Measurements from ENCODE around the gene KRTAP12-3.
"Not testable (repeated sequence)": the region's sequence is repeated elsewhere in the genome, so short reads cannot be mapped to it uniquely, and the experiment has no call there.

The KRTAP12-3 gene

GRCh38 chr21:44627831-44628233, 29.9 kb upstream of the KRTAP12-3 start:
- not testable (repeated sequence) for DNase-seq

- DNase-seq, result no peak
Observed at GRCh38 chr21:44628707-44629391, 28.9 kb upstream of the KRTAP12-3 start.

GRCh38 chr21:44630440-44630839, 27.3 kb upstream of the KRTAP12-3 start:
- no peak for DNase-seq

- DNase-seq, result no peak
Observed at GRCh38 chr21:44632067-44632466, 25.7 kb upstream of the KRTAP12-3 start.

- DNase-seq, result no peak
Observed at GRCh38 chr21:44636209-44637017, 21.3 kb upstream of the KRTAP12-3 start.

GRCh38 chr21:44637018-44637850, 20.5 kb upstream of the KRTAP12-3 start, which contains the start of gene KRTAP10-10:
Gene KRTAP10-10 (plus strand): TSS chr21:44637356. CDS start chr21:44637418, 62 bp downstream.
- DNase-seq, result no peak

GRCh38 chr21:44637851-44638348, 19.8 kb upstream of the KRTAP12-3 start:
- not testable (repeated sequence) for DNase-seq

- not testable (repeated sequence) for DNase-seq
Observed at GRCh38 chr21:44638506-44639330, 19.0 kb upstream of the KRTAP12-3 start.

- no peak for DNase-seq
Observed at GRCh38 chr21:44639331-44639655, 18.4 kb upstream of the KRTAP12-3 start.

GRCh38 chr21:44640761-44641160, 17.0 kb upstream of the KRTAP12-3 start:
- no peak for DNase-seq

GRCh38 chr21:44643741-44644310, 13.9 kb upstream of the KRTAP12-3 start:
- DNase-seq, result no peak

GRCh38 chr21:44644878-44645277, 12.9 kb upstream of the KRTAP12-3 start:
- no peak for DNase-seq

GRCh38 chr21:44646366-44647221, 11.1 kb upstream of the KRTAP12-3 start, which contains the start of gene KRTAP10-11:
Gene KRTAP10-11 (plus strand): TSS chr21:44646414. CDS start chr21:44646459, 45 bp downstream.
- DNase-seq, result not testable (repeated sequence)

- no peak for DNase-seq
Observed at GRCh38 chr21:44647222-44647552, 10.5 kb upstream of the KRTAP12-3 start.

GRCh38 chr21:44648557-44649311, 9.0 kb upstream of the KRTAP12-3 start:
- DNase-seq, result no peak

GRCh38 chr21:44649521-44650100, 8.1 kb upstream of the KRTAP12-3 start:
- no peak for DNase-seq

- no peak for DNase-seq
Observed at GRCh38 chr21:44650265-44650972, 7.3 kb upstream of the KRTAP12-3 start.

- no peak for DNase-seq
Observed at GRCh38 chr21:44650973-44651675, 6.6 kb upstream of the KRTAP12-3 start.

Data from islet precursor cell (in vitro differentiated cells).